ENCODE results near the gene CA14. TPM values are rescaled to one million over a fixed set of nuclear protein-coding genes. Genes with fewer than 3 reads are reported as not detected.

The CA14 gene
- total RNA-seq, 1 experiment from 2014 or later, result not detected

- ChIA-PET POLR2A (ENCODE audit: unreplicated experiment) (no interaction called here), CTCF (interaction anchor here (1.9 kb wide), 1 partner anchor 22 kb away, joined by 9 read pairs; no protein-coding TSS in a partner anchor)
- Histone ChIP-seq H3F3A (ENCODE audit: low read length, unreplicated experiment) (peaks cover 8% of the 10 kb centered on the region), H3K4me3 (ENCODE audit: low read length) (no peak overlapping the region), H3K27me3 (ENCODE audit: low read length) (no peaks in the 10 kb centered on the region), H3K27ac (ENCODE audit: low read length) (no peak overlapping the region), H3K4me1 (ENCODE audit: insufficient read depth, low read length) (peaks cover 55% of the 10 kb centered on the region), H4K20me1 (ENCODE audit: low read length) (no peaks in the 10 kb centered on the region), H3K79me2 (ENCODE audit: low read length) (no peaks in the 10 kb centered on the region), H2AFZ (ENCODE audit: low read length) (no peak overlapping the region), H3K4me2 (ENCODE audit: low read length) (peak overlapping the region; percentile 61; the same call in 1 of the 2 replicates), H3K9me2 (replicated peaks; ENCODE audit: low read length) (no peaks in the 10 kb centered on the region), H3K9ac (ENCODE audit: low read length) (no peak overlapping the region), H3K9me3 (ENCODE audit: low read length) (no peaks in the 10 kb centered on the region), H3K36me3 (ENCODE audit: low read depth, low read length) (no peaks in the 10 kb centered on the region)
- DNase-seq (no peak), ATAC-seq (no peak)
- BruUV-seq (replicated peaks), result no TSS peak
- intact Hi-C loops (cut with micrococcal nuclease), result loop anchor here (10.0 kb wide), 2 partner anchors 206 to 276 kb away; no protein-coding TSS in a partner anchor
- TF ChIP-seq EZH2 (IDR thresholded peaks at IDR 0.05; ENCODE audit: low read length, unreplicated experiment), result no peak
- TF ChIP-seq EZH2phosphoT487 (IDR thresholded peaks at IDR 0.05; ENCODE audit: borderline replicate concordance, low read length), result no peak
- no peak for TF ChIP-seq CTCF (conservative IDR thresholded peaks at IDR 0.05; ENCODE audit: low read depth, low read length)
Measured at GRCh38 chr1:150259217-150259616, 1.6 kb downstream of the CA14 start.

GRCh38 chr1:150259758-150260669 lies 2.4 kb downstream of the CA14 start:
- Histone ChIP-seq H3K4me3 (ENCODE audit: low read length) (peak overlapping the region; percentile 29; the same call in 1 of the 2 replicates), H3F3A (ENCODE audit: low read length, unreplicated experiment) (peaks cover 8% of the 10 kb centered on the region), H3K27ac (ENCODE audit: low read length) (0 out of 2 replicates have a peak overlapping the region, but pooled peaks have one; percentile 0), H3K9me3 (ENCODE audit: low read length) (no peaks in the 10 kb centered on the region), H3K9ac (ENCODE audit: low read length) (no peak overlapping the region), H2AFZ (ENCODE audit: low read length) (peak overlapping the region; percentile 20), H3K9me2 (replicated peaks; ENCODE audit: low read length) (no peaks in the 10 kb centered on the region), H4K20me1 (ENCODE audit: low read length) (no peaks in the 10 kb centered on the region), H3K79me2 (ENCODE audit: low read length) (no peaks in the 10 kb centered on the region), H3K4me2 (ENCODE audit: low read length) (peak overlapping the region; percentile 61), H3K27me3 (ENCODE audit: low read length) (no peaks in the 10 kb centered on the region), H3K36me3 (ENCODE audit: low read depth, low read length) (peaks cover 6% of the 10 kb centered on the region; the same call in 1 of the 2 replicates), H3K4me1 (ENCODE audit: insufficient read depth, low read length) (peaks cover 55% of the 10 kb centered on the region)
- POLR2A ChIA-PET (ENCODE audit: unreplicated experiment), result interaction anchor here (0.6 kb wide), 1 partner anchor 104 kb away, joined by 4 read pairs; the partner anchor contains the start of gene RPRD2
- intact Hi-C loops (cut with micrococcal nuclease), result loop anchor here (10.0 kb wide), 2 partner anchors 205 to 275 kb away; no protein-coding TSS in a partner anchor
- ATAC-seq, result peak; percentile 18
- TF ChIP-seq EZH2phosphoT487 (IDR thresholded peaks at IDR 0.05; ENCODE audit: borderline replicate concordance, low read length) (no peak), EZH2 (IDR thresholded peaks at IDR 0.05; ENCODE audit: low read length, unreplicated experiment) (no peak), CTCF (conservative IDR thresholded peaks at IDR 0.05; ENCODE audit: low read depth, low read length) (no peak)
- CTCF ChIA-PET, result interaction anchor here (1.9 kb wide), 1 partner anchor 21 kb away, joined by 9 read pairs; no protein-coding TSS in a partner anchor
- DNase-seq, result peak; percentile 76
- no TSS peak for BruUV-seq (replicated peaks)
